Stimulated activated CD4-positive, alpha-beta T cell treated with anti-CD3 and anti-CD28 coated beads, Interleukin-4, amount 100 ng/mL, for 24 hours (primary cell): ENCODE results near the gene ZFP3.
"Not testable (repeated sequence)": the region's sequence is repeated elsewhere in the genome, so short reads cannot be mapped to it uniquely, and the experiment has no call there.

Experiments
- DNase-seq: peaks from one replicate; pipeline ENCODE4 v3.0.0-alpha.2; 2020

ZFP3 gene

GRCh38 chr17:5139458-5139732 is 61.1 kb downstream of the ZFP3 start:
- no peak for DNase-seq

GRCh38 chr17:5142877-5143276 is 64.6 kb downstream of the ZFP3 start:
- DNase-seq: not testable (repeated sequence)
